HEK293 (cell line): ENCODE measurements around the gene NHERF2.

Experiments
- CTCF ChIA-PET: fragments of 350-600 bp; formaldehyde crosslinking; extraction: SDS; loops from one replicate; lab custom pipeline; 2021; ENCODE audit warnings: antibody characterized with exemption; lab: Yijun Ruan, JAX
- POLR2A ChIA-PET: fragments of 300-600 bp; formaldehyde crosslinking; extraction: SDS; loops from one replicate; lab custom pipeline; 2020; ENCODE audit warnings: antibody characterized with exemption, inconsistent platforms; lab: Yijun Ruan, JAX
- H3K27ac ChIP-seq: fragments of 200-500 bp; sonication (Bioruptor generic); 2 replicates; pipeline ENCODE4 v1.5.1; 2014; ENCODE audit warnings: low read depth, low read length, control low read depth, inconsistent platforms; ENCODE audit errors: extremely low read depth
- H3K36me3 ChIP-seq, 2 experiments: fragments of 200-500 bp in 1 of 2; sonication (Bioruptor generic) in 1 of 2; 1 replicate in 1 of 2; 2 replicates in 1 of 2; pipeline ENCODE4 v1.5.1; 2014 to 2017; ENCODE audit warnings: inconsistent platforms in 2 of 2, low read length in 2 of 2; ENCODE audit not compliant: control insufficient read depth in 2 of 2, insufficient read depth in 1 of 2
- H3K4me1 ChIP-seq: fragments of 200-500 bp; sonication (Bioruptor generic); 2 replicates; pipeline ENCODE4 v1.5.1; 2014; ENCODE audit warnings: mild to moderate bottlenecking, low read length, inconsistent platforms; ENCODE audit not compliant: control insufficient read depth, insufficient read depth
- H3K4me3 ChIP-seq: 2 replicates; pipeline ENCODE4 v1.5.1; 2011; ENCODE audit warnings: low read depth, mild to moderate bottlenecking, control low read depth, low read length, moderate library complexity
- H3K9me3 ChIP-seq: fragments of 200-500 bp; sonication (Bioruptor generic); 2 replicates; pipeline ENCODE4 v1.5.1; 2014; ENCODE audit warnings: low read depth, low read length, inconsistent platforms; ENCODE audit not compliant: control insufficient read depth, insufficient read depth
- KLF16 ChIP-seq: fragments of 450-650 bp; formaldehyde crosslinking; IDR thresholded peaks from 2 replicates; pipeline ENCODE4 v1.5.1; 2017; ENCODE audit warnings: missing biosample characterization, missing genetic modification characterization
- RBAK ChIP-seq: fragments of 450-650 bp; formaldehyde crosslinking; IDR thresholded peaks from 2 replicates; pipeline ENCODE4 v1.5.1; 2016; ENCODE audit warnings: missing biosample characterization, missing genetic modification characterization
- SETDB1 ChIP-seq: IDR thresholded peaks from one replicate; pipeline ENCODE4 v1.6.1; 2017; ENCODE audit warnings: mild to moderate bottlenecking, low read length, moderate library complexity, mixed read lengths; ENCODE audit not compliant: insufficient read length
- SP3 ChIP-seq: fragments of 450-650 bp; formaldehyde crosslinking; IDR thresholded peaks from 2 replicates; pipeline ENCODE4 v1.5.1; 2016; ENCODE audit warnings: missing biosample characterization, missing genetic modification characterization
- TSHZ1 ChIP-seq: fragments of 450-650 bp; formaldehyde crosslinking; IDR thresholded peaks from 2 replicates; pipeline ENCODE4 v1.5.1; 2016; ENCODE audit warnings: missing biosample characterization, missing genetic modification characterization, borderline replicate concordance
- ZBTB11 ChIP-seq: fragments of 450-650 bp; formaldehyde crosslinking; conservative IDR thresholded peaks from 2 replicates; pipeline ENCODE4 v1.5.1; 2016; ENCODE audit warnings: low read depth, missing biosample characterization, missing genetic modification characterization
- ZBTB48 ChIP-seq: fragments of 450-650 bp; formaldehyde crosslinking; IDR thresholded peaks from 2 replicates; pipeline ENCODE4 v1.5.1; 2016; ENCODE audit warnings: missing biosample characterization, missing genetic modification characterization
- ZBTB8A ChIP-seq: fragments of 450-650 bp; formaldehyde crosslinking; IDR thresholded peaks from 2 replicates; pipeline ENCODE4 v1.5.1; 2016; ENCODE audit warnings: missing biosample characterization, missing genetic modification characterization
- ZNF112 ChIP-seq: fragments of 450-650 bp; formaldehyde crosslinking; IDR thresholded peaks from 2 replicates; pipeline ENCODE4 v1.5.0; 2017; ENCODE audit warnings: missing biosample characterization, missing genetic modification characterization
- ZNF133 ChIP-seq: fragments of 450-650 bp; formaldehyde crosslinking; IDR thresholded peaks from 2 replicates; pipeline ENCODE4 v1.5.1; 2016; ENCODE audit warnings: missing biosample characterization, missing genetic modification characterization
- ZNF155 ChIP-seq: fragments of 450-650 bp; formaldehyde crosslinking; IDR thresholded peaks from 2 replicates; pipeline ENCODE4 v1.5.1; 2016; ENCODE audit warnings: missing biosample characterization, missing genetic modification characterization
- ZNF157 ChIP-seq: fragments of 450-650 bp; formaldehyde crosslinking; IDR thresholded peaks from 2 replicates; pipeline ENCODE4 v1.5.1; 2016; ENCODE audit warnings: missing biosample characterization, missing genetic modification characterization
- ZNF211 ChIP-seq: fragments of 450-650 bp; formaldehyde crosslinking; IDR thresholded peaks from 2 replicates; pipeline ENCODE4 v1.5.1; 2016; ENCODE audit warnings: low read depth, missing biosample characterization, missing genetic modification characterization
- ZNF23 ChIP-seq: fragments of 450-650 bp; formaldehyde crosslinking; IDR thresholded peaks from 2 replicates; pipeline ENCODE4 v1.5.1; 2016; ENCODE audit warnings: missing biosample characterization, missing genetic modification characterization, borderline replicate concordance
- ZNF37A ChIP-seq: fragments of 450-650 bp; IDR thresholded peaks from 2 replicates; pipeline ENCODE4 v1.5.1; 2018; ENCODE audit warnings: missing biosample characterization, missing genetic modification characterization
- ZNF423 ChIP-seq: fragments of 450-650 bp; formaldehyde crosslinking; IDR thresholded peaks from 2 replicates; pipeline ENCODE4 v1.5.1; 2016; ENCODE audit warnings: missing biosample characterization, missing genetic modification characterization
- ZNF48 ChIP-seq: fragments of 450-650 bp; formaldehyde crosslinking; IDR thresholded peaks from 2 replicates; pipeline ENCODE4 v1.5.1; 2016; ENCODE audit warnings: missing biosample characterization, missing genetic modification characterization
- ZNF514 ChIP-seq: fragments of 450-650 bp; formaldehyde crosslinking; IDR thresholded peaks from 2 replicates; pipeline ENCODE4 v1.5.1; 2016; ENCODE audit warnings: missing biosample characterization, missing genetic modification characterization
- ZNF791 ChIP-seq: fragments of 450-650 bp; formaldehyde crosslinking; IDR thresholded peaks from 2 replicates; pipeline ENCODE4 v1.5.1; 2016; ENCODE audit warnings: missing biosample characterization, missing genetic modification characterization

Gene NHERF2

GRCh38 chr16:2072926-2073325, 46.2 kb downstream of the NHERF2 start (continued):
- no peak for TF ChIP-seq ZNF791 (tag by site-specific recombination)
- TF ChIP-seq ZNF112 = no peak
- TF ChIP-seq KLF16 = no peak
- no peak for TF ChIP-seq SP3
- no peak for TF ChIP-seq ZNF155
- TF ChIP-seq ZNF23 = no peak
- no peak for TF ChIP-seq ZNF211
- TF ChIP-seq ZNF133 (tag by site-specific recombination) = no peak
- no peak for TF ChIP-seq ZNF514 (tag by site-specific recombination)

GRCh38 chr16:2074071-2074470, 47.4 kb downstream of the NHERF2 start:
- Histone ChIP-seq H3K4me3 (no peak overlapping the region), H3K36me3 (peaks cover 0 to 87% of the 10 kb centered on the region in 2 experiments; a peak in 1 of 3 replicates)
- CTCF ChIA-PET = interaction anchor here (0.6 kb wide), 1 partner anchor 131 kb away, joined by 3 read pairs; the partner anchor contains the start of gene MSRB1
- TF ChIP-seq ZNF48 (no peak), ZBTB11 (no peak), RBAK (tag by site-specific recombination) (no peak)
- TF ChIP-seq, all 188 proteins: peak for 0
- H3K4me1 ChIP-seq = no peaks in the 10 kb centered on the region
- no peak overlapping the region for H3K27ac ChIP-seq
- POLR2A ChIA-PET = no interaction called here
- H3K9me3 ChIP-seq = no peaks in the 10 kb centered on the region

- no peak overlapping the region for H3K4me3 ChIP-seq
- CTCF ChIA-PET = interaction anchor here (0.7 kb wide), 1 partner anchor 68 kb away, joined by 3 read pairs; no protein-coding TSS in a partner anchor
- no peak for TF ChIP-seq TSHZ1 (tag by site-specific recombination)
- H3K27ac ChIP-seq = no peak overlapping the region
- H3K9me3 ChIP-seq = no peaks in the 10 kb centered on the region
- peaks cover 0 to 89% of the 10 kb centered on the region in 2 experiments; a peak in 1 of 3 replicates for H3K36me3 ChIP-seq
- no peaks in the 10 kb centered on the region for H3K4me1 ChIP-seq
- POLR2A ChIA-PET = interaction anchor here (0.6 kb wide), 1 partner anchor 13 kb away, joined by 3 read pairs; no protein-coding TSS in a partner anchor
Observed at GRCh38 chr16:2075631-2076030, 48.9 kb downstream of the NHERF2 start.

GRCh38 chr16:2076072-2076865, 49.6 kb downstream of the NHERF2 start:
- Histone ChIP-seq H3K36me3 (peaks cover 0 to 89% of the 10 kb centered on the region in 2 experiments; a peak in 1 of 3 replicates), H3K4me3 (no peak overlapping the region), H3K4me1 (no peaks in the 10 kb centered on the region), H3K27ac (no peak overlapping the region), H3K9me3 (no peaks in the 10 kb centered on the region)
- ChIA-PET POLR2A (interaction anchor here (0.6 kb wide), 3 partner anchors 8 to 54 kb away, joined by 3 to 7 read pairs (median 3); no protein-coding TSS in a partner anchor), CTCF (no interaction called here)
- TF ChIP-seq ZNF423 (tag by site-specific recombination) (no peak), ZNF37A (no peak), ZNF157 (tag by site-specific recombination) (no peak), SETDB1 (no peak), TSHZ1 (tag by site-specific recombination) (no peak), ZBTB8A (tag by site-specific recombination) (no peak), ZBTB48 (tag by site-specific recombination) (no peak)
